K562 (cell line): ENCODE data around the gene RIMOC1. TPM values are rescaled to one million over a fixed set of nuclear protein-coding genes. Genes with fewer than 3 reads are reported as not detected.

Experiments
- CREB3 ChIP-seq: fragments of 450-650 bp; conservative IDR thresholded peaks from 2 replicates; pipeline ENCODE4 v1.6.1; 2016; ENCODE audit warnings: missing genetic modification characterization, low read depth, mild to moderate bottlenecking, missing compliant biosample characterization, moderate library complexity
- DNMT1 ChIP-seq: fragments of 450-650 bp; IDR thresholded peaks from 2 replicates; pipeline ENCODE4 v1.6.1; 2016; ENCODE audit warnings: antibody characterized with exemption, mild to moderate bottlenecking
- HMBOX1 ChIP-seq: sonication (generic); IDR thresholded peaks from 2 replicates; pipeline ENCODE4 v1.6.1; 2016
- JUND ChIP-seq, 2 experiments: IDR thresholded peaks; 2 replicates in 1 of 2; 3 replicates in 1 of 2; pipeline ENCODE4 v1.6.1; 2011; ENCODE audit warnings: borderline replicate concordance in 2 of 2, low read depth in 2 of 2, low read length in 2 of 2, improper control_type of control experiment in 1 of 2, missing biosample characterization in 1 of 2, missing genetic modification characterization in 1 of 2, missing genetic modification reagents in 1 of 2
- MAX ChIP-seq: sonication (generic); formaldehyde crosslinking; IDR thresholded peaks from 2 replicates; pipeline ENCODE4 v1.9.0; 2022; ENCODE audit warnings: mild to moderate bottlenecking, missing genetic modification reagents
- MCM2 ChIP-seq: fragments of 450-650 bp; IDR thresholded peaks from 2 replicates; pipeline ENCODE4 v1.6.1; 2017; ENCODE audit warnings: low read depth, mild to moderate bottlenecking
- PHB ChIP-seq: fragments of 250-450 bp; sonication (Bioruptor Pico); IDR thresholded peaks from 2 replicates; pipeline ENCODE4 v1.5.0; 2021
- PHF21A ChIP-seq: fragments of 450-650 bp; IDR thresholded peaks from 2 replicates; pipeline ENCODE4 v1.6.1; 2017; ENCODE audit warnings: low read depth, borderline replicate concordance
- PTBP1 ChIP-seq: fragments of 200-400 bp; formaldehyde crosslinking; IDR thresholded peaks from 2 replicates; pipeline ENCODE4 v1.6.1; 2017; ENCODE audit warnings: low read depth, low read length
- ZBTB11 ChIP-seq, 3 experiments: fragments of 200-800 bp in 1 of 3; fragments of 250-450 bp in 1 of 3; fragments of 450-650 bp in 1 of 3; sonication (Bioruptor Pico) in 1 of 3; sonication (Bioruptor generic) in 1 of 3; formaldehyde crosslinking in 1 of 3; IDR thresholded peaks; 2 replicates each; pipeline versions ENCODE4 v1.6.1 to v1.8.0; 2016 to 2022; ENCODE audit warnings: mild to moderate bottlenecking in 2 of 3, missing genetic modification characterization in 2 of 3, missing compliant biosample characterization in 1 of 3, moderate library complexity in 1 of 3
- polyA plus RNA-seq, 8 experiments: library from polyadenylated mRNA; depleted of rRNA in 4 of 8; stranded (reverse) in 5 of 8; unstranded in 3 of 8; fragments of >200 nt; fragmentation: Nextera tagmentation in 2 of 8; fragmentation: Illumina TruSeq in 1 of 8; extraction: Ambion mirVana in 2 of 8; extraction: Trizol in 1 of 8; gene quantifications; 2 replicates each; pipeline versions ENCODE4 v1.2.1 to v1.2.3, GENCODE V29; 2011 to 2014; ENCODE audit warnings: inconsistent platforms in 1 of 8, missing spikeins in 1 of 8
- total RNA-seq, 7 experiments: library from RNA; depleted of rRNA in 6 of 7; stranded (reverse); fragments of >200 nt in 6 of 7; fragmentation: Illumina TruSeq in 2 of 7; extraction: Trizol in 2 of 7; gene quantifications; 2 replicates each; pipeline versions ENCODE4 v1.2.1 to v1.2.3, GENCODE V29; 2011 to 2021; ENCODE audit warnings: low replicate concordance in 1 of 7
- TF ChIP-seq, protein P1 (sequence below): fragments of 200-400 bp; formaldehyde crosslinking; IDR thresholded peaks from 2 replicates; pipeline ENCODE4 v1.6.1; 2017; ENCODE audit warnings: mild to moderate bottlenecking, low read depth, low read length, moderate library complexity

Gene RIMOC1
- total and polyA plus RNA-seq, 9 of the 15 experiments (the other 6 are each of a cell fraction or from before 2014, with no cell fraction given), result 11.6 to 63.1 (median 30.8) TPM

GRCh38 chr5:41903892-41904799 lies at the start of gene RIMOC1 (continued):
- TF ChIP-seq PHF21A (0 out of 2 replicates have a peak, but pooled peaks have one; percentile 51), CREB3 (tag) (no peak), DNMT1 (0 out of 2 replicates have a peak, but pooled peaks have one; percentile 70), JUND (IDR thresholded peaks at IDR 0.05; ENCODE audit: borderline replicate concordance, low read depth, low read length) (peak; percentile 55; the same call in 1 of the 2 replicates), JUND (tag; IDR thresholded peaks at IDR 0.05; ENCODE audit: borderline replicate concordance, low read depth, low read length) (no peak; the same call in 2 of the 3 replicates), MCM2 (no peak), PHB (CRISPR knock-in tag) (no peak), MAX (CRISPR knock-in tag) (peak; percentile 89), ZBTB11 (CRISPR knock-in tag; IDR thresholded peaks at IDR 0.05) (peak in 1 of 3 experiments; percentile 64; a peak in 1 of 6 replicates), HMBOX1 (no peak; the same call in 1 of the 2 replicates), PTBP1 (no peak)
- TF ChIP-seq, protein P1, sequence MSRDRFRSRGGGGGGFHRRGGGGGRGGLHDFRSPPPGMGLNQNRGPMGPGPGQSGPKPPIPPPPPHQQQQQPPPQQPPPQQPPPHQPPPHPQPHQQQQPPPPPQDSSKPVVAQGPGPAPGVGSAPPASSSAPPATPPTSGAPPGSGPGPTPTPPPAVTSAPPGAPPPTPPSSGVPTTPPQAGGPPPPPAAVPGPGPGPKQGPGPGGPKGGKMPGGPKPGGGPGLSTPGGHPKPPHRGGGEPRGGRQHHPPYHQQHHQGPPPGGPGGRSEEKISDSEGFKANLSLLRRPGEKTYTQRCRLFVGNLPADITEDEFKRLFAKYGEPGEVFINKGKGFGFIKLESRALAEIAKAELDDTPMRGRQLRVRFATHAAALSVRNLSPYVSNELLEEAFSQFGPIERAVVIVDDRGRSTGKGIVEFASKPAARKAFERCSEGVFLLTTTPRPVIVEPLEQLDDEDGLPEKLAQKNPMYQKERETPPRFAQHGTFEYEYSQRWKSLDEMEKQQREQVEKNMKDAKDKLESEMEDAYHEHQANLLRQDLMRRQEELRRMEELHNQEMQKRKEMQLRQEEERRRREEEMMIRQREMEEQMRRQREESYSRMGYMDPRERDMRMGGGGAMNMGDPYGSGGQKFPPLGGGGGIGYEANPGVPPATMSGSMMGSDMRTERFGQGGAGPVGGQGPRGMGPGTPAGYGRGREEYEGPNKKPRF, result no peak
